Activated T-cell treated with anti-CD3 and anti-CD28 coated beads for 48 hours (primary cell): ENCODE measurements around the gene TSTD1.

ENCODE experiments used
- DNase-seq: peaks from one replicate; pipeline ENCODE4 v3.0.0-alpha.2; 2020; ENCODE audit warnings: low read depth

TSTD1 gene

DNA sequence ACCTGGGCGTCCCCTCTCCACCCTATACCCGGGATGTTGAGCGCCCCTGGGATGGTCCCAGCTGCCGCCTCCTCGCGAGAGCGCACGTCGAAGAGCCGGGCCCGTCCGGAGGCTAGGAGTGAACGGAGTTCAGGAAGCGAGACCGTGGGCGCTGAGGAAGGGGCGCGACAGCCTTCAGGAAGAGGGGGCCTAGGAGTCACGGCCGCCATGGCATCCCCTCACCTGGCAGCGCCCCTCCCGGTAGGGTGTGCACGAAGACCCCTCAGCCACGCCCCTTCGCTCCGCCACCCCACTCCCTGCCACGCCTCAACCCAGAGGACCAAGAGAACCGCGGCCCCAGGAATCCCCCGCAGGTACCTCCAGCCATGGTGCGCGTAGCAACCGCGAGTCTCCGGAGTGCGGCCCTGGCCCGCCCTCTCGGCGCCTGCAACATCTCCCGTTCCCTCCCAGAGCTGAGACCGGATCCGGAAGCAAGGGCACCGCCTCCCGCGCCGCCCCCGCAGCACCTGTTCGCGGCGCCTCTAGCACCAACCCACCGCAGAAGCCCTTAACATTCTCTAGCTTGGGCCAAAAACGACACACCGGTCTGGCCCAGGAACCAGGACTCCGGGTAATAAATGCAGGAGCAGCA is at the start of gene TSTD1:
TSS of gene TSTD1 (minus strand) at position 442 of the 631 bp plus-strand sequence. CDS start at position 367, 75 bp downstream.
- DNase-seq = peak; percentile 82

DNA sequence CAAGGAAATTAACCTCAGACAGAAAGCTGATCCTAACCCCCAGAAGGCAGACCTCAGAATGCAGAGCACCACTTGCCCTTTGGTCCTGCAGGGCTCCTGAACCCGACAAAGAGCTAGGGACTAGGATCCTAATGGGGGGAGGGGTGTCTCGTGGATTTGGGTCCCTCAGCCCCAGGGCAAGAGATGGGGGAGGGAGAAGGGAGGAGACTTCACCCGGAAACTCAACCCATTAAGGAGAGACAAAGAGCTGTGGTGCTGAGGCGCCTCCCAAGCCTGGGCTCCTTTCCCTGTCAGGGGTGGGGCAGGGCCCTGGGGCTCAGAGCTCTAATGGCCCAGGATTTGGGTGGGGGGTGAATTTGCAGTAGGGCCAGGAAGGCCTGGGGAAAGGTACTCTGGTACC is 47.7 kb upstream of the TSTD1 start:
- no peak for DNase-seq

GRCh38 chr1:161085165-161085564 is 46.4 kb upstream of the TSTD1 start:
- no peak for DNase-seq

DNA sequence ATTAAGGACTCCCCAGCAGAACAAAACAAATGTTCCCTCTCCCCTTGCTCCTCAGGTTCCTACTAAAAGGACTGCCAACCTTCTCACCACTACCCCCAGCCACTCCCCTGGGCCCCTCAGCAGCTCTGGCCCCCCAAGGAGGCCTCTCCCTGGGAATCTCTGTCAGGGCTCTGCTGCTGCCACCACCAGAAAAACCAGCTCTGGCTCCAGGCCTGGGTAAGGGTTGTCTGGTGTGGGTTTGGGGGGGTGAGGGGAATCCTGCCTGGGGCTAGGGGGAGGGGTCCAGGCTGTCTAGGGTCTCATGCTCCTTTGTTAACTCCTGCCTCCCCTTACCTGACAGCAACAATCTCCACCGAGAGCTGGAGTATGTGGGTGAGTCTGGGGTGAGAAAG is 45.8 kb upstream of the TSTD1 start:
- DNase-seq = no peak

DNA sequence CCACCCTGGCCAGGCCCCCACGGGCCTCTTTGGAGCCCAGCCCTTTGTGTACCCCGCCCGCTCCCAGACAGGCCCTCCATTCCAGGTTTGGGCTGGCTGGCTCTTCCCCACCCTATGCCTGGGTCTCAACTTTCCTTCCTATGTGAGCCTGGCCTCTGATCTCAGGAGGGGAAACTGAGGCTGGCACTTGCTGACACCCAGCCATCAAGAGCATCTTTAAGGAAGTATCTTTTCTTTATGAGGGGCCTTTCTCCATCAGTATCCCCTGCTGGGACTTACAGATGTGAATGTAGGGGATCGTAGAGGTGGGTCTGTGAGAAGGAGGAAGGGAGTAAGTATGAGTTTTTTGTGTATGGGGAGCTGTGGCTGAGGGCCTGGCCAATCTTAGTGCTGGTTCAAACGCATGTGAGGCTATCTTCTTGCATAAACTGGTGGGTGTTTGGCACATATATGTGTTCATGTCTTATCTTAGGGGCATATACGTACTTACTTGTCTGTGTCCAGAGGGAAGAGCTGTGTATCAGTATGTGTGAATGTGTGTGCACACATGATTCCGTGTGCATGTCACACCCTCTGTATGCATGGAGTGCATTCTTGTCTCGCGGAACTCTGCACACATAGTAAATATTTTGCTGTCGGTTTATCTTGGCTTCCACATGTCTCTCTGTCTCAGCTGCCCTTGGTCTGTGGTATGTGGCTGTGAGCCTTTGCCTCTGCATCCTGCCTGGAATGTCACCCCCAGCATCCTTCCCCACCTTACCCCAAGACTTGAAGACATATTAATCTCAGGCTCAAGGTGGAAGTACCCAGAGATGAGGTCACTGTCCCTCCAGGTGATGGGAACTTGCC is 45.2 kb upstream of the TSTD1 start:
- DNase-seq = no peak

DNA sequence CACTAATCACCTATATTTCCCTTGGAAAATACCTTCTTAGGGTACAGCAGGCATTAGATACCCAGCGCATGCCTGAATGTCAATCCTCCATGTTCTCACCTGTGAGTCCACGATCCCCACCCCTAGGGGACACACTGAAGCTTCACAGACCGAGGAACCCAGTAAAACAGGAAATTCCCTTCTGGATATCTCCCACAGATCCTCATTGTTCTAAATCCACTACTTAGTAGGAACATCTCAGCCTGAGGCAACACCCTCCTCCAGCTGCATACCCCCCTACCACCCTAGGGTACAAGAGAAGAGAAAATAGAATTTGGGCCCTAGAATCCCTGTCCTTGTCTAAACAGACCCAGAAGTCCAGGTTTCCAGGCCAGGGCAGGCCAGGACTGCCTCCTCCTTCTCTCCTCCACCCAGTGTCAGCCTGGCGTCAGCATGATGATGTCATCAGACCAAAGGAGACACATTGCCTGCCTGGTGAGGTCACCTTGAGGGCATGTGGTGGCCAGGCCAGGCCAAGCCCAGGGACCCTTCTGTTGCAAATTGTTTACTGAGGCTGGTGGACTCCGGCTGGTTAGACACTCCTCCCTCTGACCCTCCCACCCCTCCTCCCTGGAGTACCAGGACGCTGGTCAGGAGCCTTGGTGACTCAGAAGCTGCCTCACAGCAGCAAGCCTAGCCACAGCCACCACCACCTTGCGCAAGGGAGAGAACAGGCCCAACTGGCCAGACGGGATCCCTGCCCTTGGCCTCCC is 44.4 kb upstream of the TSTD1 start:
- DNase-seq = no peak

DNA sequence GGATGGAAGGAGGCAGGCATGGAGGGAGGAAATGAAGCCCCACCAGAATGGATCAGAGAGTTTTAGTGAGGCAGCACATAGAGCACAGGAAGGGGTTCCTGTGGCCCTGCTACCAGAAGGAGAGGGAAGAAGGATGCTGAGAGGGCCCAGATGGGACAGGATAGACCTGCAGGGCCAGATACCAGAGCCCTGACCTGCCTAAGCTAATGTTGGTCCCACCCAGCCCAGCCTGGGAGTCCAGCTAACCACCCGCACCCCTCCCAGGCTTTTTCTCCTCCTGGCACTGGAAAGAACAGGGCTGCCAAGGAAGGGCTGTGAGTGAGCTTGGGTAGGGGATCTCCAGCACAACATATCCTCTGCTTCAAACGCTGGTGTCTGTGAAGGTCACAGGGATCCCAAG is 43.7 kb upstream of the TSTD1 start:
- DNase-seq = no peak

- no peak for DNase-seq
Observed at GRCh38 chr1:161081519-161081918, 42.8 kb upstream of the TSTD1 start.

GRCh38 chr1:161080441-161081405 is 42.0 kb upstream of the TSTD1 start:
- no peak for DNase-seq

GRCh38 chr1:161079436-161080110 is 40.8 kb upstream of the TSTD1 start:
- DNase-seq = no peak

- no peak for DNase-seq
Observed at GRCh38 chr1:161077426-161077825, 38.7 kb upstream of the TSTD1 start.

DNA sequence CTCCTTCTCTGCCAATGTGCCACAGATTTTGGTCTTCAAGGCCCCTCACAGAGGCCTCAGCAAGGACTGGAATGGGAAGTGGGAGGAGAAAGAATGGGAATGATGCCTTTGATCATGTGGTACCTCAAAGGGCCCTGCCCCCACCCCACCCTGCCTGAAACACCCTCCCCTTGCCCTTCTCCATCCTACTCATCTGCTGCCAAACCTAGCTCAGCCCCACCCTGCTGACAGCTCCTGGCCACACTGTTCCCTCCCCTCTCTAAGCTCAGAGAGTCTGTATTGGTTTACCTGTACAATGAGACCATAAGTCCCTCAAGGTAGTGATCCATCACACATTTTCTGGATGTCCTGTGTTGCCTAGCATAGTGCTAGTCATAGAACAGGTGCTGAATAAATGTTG is 37.6 kb upstream of the TSTD1 start:
- DNase-seq = no peak

GRCh38 chr1:161074676-161075368 is 36.1 kb upstream of the TSTD1 start:
- no peak for DNase-seq

DNA sequence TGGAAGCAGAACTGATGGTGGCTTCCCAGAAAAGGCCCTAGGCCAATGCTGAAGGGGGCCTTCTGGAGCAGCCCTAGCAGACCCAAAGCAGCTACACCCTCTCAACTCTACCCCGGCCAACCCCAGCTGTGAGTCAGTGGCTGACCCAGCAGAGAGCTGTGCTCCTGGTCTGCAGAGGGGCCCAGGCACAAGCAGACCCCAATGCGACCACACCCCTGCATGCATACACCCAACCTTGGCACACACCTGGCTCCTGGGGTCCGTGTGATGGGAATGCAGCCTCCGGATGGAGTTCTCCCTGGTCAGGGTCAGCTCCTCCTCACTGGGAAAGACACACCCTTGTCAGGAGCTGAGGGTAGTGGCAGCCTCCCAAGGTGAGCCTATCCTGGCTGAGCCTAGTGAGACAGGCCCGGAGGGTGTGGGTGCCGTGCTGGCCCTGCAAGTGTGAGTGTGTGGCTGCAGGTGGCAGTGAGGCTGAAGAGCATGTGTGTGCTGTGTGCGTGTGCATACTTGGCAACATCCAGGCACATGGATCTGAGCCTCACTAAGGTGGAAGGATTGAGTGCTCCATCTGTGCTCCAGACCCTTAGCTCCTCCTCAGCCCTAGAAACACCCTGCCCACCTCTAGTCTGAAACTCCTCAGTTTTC is 34.8 kb upstream of the TSTD1 start:
- no peak for DNase-seq

GRCh38 chr1:161072751-161073449 is 34.1 kb upstream of the TSTD1 start:
- no peak for DNase-seq

GRCh38 chr1:161071886-161072371 is 33.2 kb upstream of the TSTD1 start:
- no peak for DNase-seq

DNA sequence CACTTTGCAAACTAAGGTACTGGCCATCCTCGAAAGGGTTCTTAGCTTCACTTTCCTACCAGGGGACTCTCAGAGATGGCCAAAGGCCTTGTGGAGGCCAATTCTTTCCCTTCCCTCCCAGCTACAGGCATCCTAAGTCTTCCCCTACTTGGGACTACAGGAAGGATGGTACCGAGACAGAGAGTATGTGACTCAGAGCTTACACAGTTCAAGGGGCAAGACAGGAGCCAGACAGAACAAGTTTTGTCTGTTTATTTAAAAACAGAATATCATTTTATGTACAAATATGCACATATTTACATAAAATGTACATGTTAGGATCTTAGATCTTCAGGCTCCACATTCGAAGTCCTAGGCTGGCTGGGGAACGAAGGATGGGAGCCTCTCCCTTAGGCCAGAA is 32.0 kb upstream of the TSTD1 start:
- DNase-seq = no peak

DNA sequence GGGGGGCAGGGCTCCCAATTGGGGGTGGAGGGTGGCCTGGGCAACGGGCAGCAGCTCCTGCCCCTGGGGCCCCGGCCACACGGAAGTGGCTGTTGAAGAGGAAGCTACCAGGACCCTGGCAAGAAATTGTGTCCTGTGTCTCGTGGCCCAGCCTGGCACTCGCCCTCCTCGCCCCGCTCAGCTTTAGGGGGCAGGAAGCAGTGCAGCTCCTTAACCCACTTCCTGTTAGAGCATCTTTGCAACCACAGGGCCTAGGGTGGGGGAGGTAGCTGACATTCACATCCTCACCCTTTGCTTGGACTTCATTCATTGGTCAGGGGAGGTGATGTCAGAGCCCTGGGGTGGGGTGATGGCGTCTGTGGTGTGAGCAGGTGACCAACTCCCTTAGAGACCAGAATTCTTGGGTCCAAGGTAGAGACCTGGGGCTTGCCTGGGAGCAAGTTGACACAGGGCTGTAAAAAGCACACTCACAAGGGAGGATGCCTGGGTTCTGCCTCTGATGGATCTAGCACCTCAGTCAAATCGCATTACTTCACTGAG is 31.0 kb upstream of the TSTD1 start, which contains the start of gene ARHGAP30:
TSS of gene ARHGAP30 (minus strand) at position 161 of the 540 bp plus-strand sequence. CDS start 267 bp downstream, outside the sequence.
- DNase-seq = peak; percentile 76

DNA sequence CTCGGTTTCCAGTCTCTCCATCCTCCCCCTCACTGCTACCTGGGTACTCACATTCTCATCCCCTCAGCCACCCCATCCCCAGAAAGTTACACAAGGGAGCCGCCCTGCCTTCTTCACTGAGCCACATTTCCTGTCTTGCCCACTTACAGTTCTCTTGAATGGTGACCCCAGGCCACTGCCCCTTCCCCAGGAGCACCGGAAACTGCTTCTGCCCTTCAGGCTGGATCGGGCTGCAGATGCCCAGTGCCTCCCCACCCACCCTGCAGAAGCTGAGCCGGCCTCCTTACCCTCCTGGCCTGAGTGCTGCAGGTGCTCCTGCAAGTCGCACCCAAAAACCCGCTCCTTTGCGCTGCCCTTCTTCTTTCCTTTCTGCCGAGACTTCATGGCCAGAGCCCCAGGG is 30.5 kb upstream of the TSTD1 start:
- DNase-seq = no peak
